Ammon's horn (tissue), 1 donor: Measurements from ENCODE around the gene TBX3.

Source experiments
- DNase-seq: peaks from one replicate; pipeline ENCODE4 v3.0.0-alpha.2; 2016; ENCODE audit warnings: low spot score

Gene TBX3

DNA sequence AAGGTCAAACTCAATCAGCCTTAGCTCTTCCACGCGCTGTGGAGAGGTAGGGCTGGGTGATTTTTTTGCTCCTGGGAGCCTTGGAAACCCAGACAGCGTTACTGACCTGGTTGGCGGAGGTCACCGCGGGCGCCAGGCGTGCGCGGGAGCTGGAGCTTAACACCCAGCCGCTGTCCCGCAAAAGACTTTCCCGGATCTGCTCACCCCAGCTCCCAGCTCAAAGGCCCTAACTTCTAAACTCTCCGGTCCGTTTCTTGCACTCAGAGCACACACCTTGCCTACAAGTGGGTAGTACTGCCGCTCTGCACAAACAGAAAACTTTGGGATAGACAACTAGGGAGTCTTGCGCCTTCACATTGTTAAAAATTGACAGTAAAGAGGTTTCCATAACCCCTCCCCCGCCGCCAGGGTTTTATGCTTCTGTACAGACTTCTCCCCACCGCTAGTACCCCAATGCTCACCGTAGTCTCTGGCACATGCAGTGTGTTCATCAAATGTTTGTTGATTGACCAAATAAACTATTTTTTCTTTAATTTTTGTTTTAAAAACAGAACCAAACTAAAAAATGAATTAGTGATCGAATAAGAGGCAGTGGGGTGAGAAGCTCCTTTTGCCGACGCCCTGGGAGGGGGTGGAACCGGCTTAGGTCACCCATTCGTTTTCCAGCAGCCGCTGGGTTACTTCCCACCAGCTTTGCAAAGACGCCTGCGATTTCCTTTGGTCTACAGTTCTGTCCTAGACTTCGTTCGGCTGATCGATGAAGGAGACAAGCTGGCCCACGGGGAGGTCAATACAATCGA is 12.7 kb upstream of the TBX3 start:
- no peak for DNase-seq

DNA sequence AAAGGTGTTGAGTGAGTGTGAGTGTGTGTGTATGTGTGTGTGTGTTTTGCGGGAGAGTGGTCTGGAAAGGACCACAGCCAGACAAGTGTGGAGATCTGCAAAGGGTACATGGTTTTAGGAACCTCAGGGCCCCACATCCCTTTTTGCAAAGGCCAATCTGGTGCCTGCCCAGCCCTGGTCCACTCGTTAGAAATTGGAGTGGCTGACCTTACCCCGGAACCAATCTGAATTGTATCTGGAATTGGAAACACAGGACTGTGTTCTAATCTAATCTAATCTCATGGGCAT is 11.3 kb upstream of the TBX3 start:
- no peak for DNase-seq

DNA sequence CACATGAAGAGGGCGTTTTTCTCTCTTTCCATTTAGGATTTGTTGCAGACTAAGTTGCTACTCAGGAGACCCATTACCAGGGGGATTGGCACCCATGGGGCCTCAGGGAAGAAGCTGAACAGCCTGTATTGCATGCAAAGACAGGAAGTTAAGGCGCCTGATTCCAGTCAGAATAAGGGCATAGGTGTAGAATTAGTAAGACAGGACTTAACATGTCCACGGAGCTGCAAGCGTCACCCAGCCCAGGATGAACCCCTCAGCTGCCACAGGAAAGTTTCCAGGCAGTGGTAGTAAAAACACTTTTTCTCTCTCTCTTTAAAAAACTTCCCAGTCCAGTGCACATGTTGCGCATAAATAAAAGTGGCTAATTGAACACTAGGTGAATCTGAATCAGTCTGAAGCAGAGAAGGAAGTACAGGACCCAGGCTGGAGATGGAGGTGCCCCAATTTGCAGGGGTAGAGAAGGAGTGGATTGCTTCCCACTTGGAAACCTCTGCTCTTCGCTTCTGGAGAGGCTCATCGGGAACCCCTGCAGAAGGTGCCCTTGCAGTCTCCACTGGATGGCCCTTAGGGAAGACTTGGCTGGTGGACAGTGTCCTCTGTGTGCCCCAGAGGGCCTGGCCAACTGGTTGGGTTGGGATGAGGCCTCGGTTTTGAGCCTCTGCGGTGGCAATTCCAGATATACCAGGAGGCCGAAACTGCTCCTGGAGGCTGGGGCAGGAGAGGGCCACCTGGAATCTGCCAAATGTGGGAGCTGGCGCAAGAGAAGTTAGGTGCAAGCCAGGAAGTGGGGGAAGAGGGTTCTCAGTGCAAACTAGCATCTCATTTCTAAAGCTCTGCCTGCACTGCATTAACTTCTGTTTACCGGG is 10.7 kb upstream of the TBX3 start:
- DNase-seq, result no peak

DNA sequence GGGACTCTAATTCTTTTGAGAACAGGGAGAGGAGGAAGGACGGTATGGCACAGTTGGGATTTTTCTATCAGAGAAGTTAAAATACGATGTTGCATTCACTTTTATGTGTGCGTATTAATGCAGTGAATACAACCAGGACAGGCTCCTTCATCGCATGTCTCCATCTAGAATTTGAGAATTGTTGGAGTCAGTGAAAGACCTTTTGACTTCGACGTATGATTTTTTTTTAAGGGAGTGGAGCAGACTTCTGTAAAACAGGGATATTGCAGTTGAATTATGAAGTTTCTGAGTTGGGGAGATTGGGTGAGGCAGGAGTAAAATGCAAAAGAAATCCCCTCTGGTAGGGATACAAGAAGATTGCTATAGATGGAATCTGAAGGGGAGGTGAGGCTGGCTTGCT is 9.6 kb upstream of the TBX3 start:
- no peak for DNase-seq

DNA sequence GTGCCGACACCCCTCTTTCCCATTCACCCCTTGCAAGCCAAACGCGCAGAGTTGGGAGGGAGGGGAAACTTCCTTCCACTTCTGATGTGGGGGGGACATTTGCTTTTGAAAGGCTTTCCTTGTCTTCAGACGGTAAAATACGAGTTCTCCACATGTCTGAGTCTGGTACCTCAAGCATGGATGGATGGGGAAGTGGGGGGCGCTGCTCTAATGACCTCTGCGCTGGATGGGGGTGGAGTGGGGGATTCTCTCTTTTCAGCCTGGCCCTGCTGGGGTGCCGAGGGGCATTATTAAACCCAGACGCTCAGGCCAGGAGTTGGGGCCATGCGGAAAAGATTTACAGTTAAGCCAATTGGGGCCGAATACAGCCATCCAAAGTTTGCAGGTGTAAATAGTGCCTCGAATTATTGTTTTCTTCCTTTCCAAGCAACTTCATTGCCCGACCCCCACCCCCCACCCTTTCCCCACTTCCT is 9.1 kb upstream of the TBX3 start:
- DNase-seq, result no peak

DNA sequence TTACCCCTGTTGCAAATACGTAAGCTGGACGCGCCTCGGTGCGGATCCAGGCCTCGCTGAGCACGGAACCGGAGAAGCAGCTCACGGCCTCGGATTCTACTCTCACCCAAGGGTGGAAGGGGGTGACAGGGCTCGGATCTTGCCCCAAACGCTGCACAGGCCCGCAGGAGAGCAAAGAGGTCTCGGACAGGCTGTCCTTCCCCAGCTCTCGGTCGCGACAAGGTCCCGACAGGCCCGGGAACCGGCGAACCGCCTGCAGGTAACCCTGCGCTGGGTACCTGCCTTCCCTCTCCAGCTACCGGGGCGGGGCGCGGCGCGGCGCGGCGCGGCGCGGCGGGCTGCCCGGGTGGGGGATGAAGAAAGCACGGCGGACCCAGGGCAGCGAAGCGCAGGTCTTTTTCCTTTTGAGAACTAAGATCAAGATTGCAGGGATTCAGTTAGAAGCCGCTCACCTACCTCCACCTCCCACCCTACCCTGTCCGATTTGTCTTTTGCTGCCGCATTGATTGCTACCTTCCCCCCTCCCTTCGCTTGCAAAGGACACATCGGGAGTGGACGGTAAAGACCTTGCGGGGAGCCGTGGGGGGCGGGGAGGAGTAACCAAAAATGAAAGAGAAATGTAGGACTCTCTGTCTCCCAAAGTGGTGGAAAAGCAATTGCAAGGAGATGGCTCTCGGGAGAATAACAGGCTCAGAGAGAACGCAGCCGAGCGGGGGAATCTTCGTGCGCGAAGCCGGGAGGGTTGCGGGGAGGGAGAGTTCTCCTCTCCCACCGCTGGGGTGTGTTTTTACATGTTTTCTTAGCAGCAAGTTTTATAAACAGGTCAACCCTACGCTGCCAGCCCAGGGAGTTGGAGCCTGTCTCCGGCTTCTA is 8.4 kb upstream of the TBX3 start:
- DNase-seq, result no peak

DNA sequence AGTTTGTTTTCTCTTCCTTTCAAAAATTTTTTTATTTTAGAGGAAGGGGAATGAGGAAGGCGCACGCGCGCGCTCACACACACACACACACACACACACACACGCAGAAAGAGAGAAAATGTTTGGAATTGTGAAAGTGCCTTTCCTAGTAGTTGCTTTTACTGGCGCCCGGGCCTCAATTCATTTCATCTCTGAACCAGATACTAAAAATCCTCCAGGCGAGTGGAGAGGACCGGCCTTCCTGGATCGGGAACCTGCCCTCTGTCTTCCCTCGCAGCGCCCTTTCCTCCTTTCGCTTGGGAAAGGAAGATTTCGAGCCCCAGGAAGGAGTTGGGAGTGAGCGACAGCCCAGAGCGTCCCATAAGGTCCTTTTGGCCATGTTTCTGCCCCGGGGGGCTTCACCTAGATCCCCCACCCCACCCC is 7.8 kb upstream of the TBX3 start:
- no peak for DNase-seq

DNA sequence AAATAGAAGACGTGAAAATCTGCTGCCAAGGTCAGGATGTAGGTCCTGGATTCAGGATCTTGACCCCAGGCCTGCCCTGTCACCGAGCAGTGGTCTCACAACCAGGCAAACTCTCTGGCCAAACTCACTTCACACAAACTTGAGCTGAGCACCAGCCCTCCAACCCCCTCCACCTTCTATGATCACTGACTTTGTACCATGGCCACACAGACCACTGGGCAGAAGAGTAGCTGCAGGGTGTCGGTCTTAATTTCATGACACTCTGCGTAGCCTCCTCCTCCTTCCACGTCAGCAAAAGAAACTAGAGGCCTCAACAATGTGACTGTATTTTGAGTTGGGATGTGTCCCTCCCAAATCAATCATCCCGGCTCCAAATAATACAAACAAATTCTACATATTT is 7.2 kb upstream of the TBX3 start:
- DNase-seq, result no peak

DNA sequence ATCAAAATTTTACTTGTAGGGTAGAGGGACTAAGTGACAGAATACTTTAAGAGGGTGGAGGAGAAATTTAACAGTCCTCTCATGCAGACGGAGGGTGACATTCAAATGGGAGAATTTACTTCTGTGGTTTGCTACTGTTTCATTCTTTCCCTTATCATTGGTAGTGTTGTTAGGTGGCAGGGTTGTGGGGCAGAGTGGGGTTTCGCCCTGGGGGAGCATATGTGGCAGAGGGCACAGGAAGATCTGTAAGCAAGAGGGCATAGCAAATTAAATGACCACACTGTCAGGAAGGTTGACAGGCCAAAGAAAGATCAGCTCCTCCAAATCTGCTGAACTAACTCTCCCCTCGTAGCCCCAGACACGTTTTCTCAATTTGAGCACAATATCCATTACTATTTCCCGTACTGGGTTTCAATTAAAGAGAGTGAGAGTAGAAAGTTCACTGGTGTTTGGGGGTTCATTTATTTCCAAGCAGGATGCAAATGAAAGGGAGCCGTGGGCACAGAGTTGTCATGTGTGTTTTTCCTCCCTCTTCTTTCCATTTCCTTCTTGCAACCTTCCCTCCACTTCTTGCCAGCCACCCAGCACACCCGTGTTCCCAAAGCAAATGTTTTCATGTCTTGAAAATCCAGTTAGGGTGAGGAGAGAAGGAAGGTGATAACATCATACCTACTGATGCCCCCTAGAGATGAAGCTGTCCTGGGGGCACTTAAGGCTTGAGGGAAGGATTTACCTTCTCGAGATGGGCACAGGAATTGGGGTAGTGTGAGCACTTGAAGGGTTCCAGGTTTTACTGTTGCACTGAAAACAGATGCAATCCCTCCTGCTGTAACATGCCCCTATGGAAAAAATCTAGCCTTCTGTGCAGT is 6.5 kb upstream of the TBX3 start:
- DNase-seq, result no peak

DNA sequence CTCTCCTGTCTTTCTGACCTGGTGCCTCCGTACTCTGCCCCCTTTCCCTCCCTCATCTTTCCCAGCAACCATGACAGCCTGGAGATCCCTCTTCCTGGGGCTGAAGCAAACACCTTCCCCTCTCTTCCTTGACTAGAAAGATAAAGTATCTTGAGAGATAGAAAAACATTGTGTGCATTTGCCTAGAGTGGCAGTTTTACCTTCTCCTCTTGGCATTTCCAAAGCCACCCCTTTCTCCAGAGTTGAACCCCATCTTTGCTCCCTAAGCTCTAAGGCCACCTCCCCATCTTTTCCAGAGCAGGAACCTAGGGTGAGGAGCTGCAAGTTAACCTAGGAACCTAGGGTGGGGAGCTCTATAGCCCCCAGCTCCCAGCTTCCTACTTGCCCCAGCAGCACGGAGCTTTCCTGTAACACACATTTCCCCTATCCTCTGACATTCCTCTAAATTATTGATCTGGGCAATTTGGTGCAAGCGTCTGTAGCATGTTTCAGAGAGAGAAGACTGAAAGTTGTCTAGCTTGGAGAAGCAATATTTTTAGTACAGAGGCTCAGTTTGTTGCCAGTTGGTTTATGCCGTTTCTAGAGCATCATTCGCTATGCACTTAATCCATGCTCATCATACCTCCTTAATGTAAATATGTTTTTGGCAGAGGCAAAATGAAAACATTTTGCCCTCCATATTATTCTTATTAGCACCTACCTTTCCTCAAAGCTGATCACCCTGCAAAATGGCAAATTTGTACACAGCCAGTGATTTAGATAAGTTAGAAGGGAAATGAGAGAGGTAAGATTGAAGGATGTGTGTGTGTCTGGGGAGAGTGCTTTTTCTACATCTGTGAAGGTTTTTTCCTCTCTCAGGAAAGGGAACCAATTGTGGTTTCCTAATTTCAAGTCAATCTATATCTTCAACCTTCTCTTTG is 5.4 kb upstream of the TBX3 start:
- DNase-seq, result no peak

DNA sequence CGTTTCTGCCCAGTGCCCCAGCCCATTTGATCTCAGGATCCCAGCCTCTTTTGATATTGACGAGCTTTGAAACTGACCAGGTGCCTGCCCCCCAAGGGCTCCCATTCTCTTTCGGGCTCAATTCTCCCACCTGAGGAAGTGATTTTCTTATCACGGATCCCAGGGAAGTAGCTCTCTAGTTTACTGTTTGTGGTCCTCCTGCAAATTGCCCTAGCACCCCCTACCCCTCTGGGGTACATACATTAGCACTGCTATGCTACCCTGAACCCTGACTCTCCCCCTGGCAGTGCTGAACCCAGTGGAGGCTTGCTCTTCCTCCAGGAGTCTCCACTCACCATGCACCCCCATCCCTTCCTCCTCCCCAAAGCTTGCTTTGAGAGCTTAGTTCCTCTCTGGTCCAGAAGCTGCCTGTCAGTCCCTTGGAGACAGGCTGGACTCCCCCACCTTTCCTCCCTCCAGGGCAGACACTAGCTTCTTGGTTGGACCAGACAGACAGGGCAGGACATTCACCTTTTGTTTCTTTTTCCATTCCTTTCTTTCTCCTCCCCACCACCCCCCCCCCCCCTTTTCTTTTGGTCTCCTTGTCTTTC is 4.4 kb upstream of the TBX3 start:
- no peak for DNase-seq

DNA sequence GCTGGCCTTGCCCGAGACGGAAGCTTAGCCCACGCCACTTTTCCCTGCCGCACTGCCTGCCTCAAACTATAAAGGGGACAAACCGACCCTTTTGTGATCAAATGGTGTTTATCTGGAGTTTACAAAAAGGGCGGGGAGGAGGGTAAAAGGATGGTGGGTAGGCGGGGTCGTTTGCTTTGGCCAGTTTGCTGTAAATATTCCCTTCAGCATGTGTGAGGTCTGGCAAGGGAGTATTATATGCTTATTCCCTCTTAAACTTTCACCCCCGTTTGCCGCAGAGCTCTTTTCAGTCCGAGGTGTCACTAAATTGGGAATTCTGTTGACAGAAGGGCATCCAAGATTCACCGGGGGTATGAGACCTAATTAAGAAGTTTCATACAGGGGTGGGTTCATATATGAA is 3.8 kb upstream of the TBX3 start:
- DNase-seq, result no peak

DNA sequence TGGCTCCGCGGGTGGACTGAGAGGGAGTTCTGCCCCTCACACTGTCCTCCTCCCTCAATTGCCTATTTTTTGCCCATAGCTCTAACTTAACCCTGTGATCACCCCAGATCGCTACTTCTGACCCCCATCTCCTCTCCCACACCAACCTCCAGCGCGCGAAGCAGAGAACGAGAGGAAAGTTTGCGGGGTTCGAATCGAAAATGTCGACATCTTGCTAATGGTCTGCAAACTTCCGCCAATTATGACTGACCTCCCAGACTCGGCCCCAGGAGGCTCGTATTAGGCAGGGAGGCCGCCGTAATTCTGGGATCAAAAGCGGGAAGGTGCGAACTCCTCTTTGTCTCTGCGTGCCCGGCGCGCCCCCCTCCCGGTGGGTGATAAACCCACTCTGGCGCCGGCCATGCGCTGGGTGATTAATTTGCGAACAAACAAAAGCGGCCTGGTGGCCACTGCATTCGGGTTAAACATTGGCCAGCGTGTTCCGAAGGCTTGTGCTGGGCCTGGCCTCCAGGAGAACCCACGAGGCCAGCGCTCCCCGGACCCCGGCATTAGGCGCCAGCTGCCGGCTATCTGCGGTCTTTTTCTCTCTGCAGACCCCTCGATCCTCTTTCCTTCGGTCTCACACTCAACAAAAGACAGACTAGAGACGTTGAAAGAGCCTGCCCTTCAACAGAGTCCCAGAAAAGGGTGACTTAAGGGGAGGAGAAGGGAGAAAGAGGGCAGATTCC is 3.0 kb upstream of the TBX3 start:
- DNase-seq, result no peak

DNA sequence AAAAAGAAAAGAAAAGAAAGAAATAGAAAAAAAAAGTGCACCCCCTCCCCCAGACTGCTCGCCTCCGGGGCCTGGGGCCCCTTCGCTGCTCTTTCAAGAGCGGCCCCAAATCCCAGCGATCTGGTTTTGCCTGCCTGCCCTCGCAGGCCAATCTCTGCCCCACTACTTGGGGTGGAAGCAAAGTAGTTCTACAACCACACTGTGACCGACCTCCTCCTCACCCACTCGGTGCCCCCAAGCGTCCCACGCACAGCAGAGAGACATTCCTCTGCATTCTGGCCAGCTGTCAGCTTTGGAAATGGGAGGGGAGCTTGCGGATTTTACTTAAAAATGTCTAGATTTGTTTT is 2.4 kb upstream of the TBX3 start:
- DNase-seq, result no peak

DNA sequence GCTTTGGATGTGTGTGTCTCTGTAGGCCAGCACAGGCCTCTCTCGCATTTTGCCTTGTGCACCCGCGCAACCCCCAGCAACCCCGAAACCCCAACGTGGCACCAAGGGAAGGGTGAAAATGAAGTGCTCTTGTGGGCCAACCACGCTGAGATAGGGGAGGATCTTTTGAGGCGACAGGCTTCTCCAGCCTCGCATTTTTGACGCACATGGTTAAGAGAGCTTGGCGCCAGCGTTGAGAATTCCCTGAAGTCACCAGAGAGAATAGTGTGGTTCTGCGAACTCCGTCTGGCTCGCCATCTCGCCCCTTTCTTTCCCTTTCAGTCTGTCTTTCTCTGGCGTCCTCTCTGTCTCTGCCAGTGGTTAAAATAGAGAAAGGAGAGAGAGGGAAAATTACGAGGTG is 1.9 kb upstream of the TBX3 start:
- DNase-seq, result no peak

DNA sequence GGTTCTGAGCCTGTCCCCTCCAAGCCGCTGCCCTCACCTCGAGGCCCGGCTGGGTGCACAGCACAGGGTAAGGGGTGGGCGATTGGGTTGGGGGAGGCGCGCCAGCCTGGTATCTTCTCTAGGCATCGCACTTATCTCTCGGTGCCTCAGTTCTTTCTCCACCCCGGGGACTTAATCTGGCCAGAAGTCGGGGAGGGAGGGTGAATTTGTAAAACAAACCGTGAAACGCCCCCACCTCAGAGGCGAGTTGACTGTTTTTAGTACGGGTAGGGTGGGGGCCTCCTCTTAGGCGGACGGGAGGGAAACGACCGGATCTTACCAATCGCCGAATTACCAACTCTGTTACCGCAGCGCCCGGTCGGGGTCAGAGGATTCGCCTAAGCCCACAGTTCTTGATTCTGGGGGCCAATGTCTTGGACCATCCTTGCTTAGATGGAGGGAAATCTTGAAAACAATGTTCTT is 1.4 kb upstream of the TBX3 start:
- no peak for DNase-seq

DNA sequence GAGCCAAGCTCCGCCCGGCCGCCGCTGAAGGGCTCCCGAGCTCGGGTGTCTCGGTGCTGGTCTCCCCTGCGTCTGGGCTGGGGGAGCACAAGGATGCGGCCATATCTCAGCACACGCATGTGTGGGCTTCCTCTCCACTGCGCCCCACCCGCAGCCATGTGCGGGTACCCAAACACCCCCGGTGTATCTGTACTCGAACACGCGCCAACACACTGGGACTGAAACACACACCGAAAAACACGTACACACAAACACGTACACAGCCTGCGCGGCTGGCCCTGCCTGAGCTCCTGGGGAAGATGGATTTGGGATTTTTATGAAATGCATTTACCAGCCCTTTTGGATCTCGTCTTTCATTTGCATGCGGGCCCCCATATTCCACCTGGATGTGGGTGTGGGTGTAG is 897 bp upstream of the TBX3 start:
- DNase-seq, result no peak

DNA sequence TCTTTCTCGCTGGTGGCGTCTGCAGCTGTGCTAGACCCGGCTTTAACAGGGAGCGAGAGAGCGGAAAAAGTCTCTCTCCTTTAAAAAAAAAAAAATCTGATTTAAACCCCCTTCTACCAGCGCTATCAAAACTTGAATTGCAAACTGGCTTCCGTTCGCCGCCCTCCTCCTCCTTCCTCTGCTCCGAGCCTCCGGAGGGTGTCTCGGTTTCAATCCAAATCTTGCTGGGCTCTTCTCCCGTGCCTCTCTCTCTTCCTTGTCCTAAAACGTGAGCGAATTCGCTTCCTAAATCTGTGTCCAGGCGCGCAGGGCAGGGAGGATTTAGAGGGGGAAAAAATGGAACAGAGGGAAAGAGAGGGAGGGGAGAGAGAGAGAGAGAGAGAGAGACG is 272 bp downstream of the TBX3 start:
- no peak for DNase-seq
